Retina (tissue), 1 donor: ENCODE data around the gene SPCS3.
A peak's percentile ranks its signal among the peaks of the same experiment; 100 is the strongest.
"Not testable (repeated sequence)": the region's sequence is repeated elsewhere in the genome, so short reads cannot be mapped to it uniquely, and the experiment has no call there.

Experiments
- DNase-seq: peaks from one replicate; pipeline ENCODE4 v3.0.0-alpha.2; 2016

Gene SPCS3

DNA sequence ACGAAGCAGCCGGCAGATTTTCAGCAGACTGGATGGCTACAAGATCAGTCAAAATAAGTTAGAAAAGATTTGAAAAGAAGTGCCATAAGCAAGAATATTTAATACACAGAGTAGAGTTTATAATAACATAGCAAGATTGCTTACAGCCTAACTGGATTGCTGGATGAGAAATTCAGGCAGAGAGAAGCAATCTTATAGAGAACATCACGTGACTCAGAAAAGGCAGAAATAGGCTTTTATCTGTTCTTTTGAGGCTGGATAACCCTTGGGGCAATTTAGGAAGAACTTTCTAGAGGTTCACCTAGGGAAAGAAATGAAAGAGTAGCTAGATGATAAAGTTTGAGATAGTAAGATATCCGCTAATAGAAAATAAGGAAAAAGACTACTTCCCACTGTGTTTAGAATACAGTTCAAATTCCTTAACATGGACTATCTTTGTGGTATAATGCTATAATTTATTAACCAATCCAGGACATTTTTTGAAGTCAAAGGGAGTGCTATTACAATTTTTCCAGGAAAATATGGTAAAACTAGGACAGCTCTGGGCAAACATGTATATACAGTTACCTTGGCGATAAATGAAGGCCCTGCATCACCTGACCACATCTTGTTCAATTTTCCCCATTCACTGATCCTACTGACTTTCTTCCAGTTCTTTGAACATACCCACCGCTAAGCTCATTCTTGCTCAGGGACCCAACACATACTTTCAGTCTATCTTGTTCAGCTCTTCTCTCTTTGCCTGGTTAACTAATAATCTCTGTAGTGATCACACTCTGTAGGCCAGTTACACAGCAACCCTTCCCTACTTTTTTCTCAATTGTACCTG lies 12.7 kb upstream of the SPCS3 start:
- no peak for DNase-seq

GRCh38 chr4:176307666-176307930 lies 12.2 kb upstream of the SPCS3 start:
- no peak for DNase-seq

DNA sequence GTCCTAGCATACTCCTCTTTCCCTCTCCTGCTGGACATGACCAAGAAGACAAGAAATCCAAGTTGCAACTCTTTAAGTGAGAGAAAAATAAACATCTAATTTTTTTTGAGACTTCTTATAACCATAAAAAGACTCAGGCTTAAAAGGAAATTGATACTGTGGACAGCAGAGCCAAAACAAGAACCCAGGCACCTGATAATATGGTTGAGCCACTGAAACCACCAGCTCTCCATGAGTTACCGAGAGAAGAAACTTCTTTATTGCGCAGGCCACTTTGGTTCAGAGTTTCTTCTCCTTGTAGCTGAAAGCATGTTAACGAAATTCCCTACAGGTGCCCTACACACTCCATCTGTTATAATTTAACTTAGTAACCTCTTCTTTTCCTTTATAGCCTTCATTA lies 11.3 kb upstream of the SPCS3 start:
- DNase-seq, result no peak

DNA sequence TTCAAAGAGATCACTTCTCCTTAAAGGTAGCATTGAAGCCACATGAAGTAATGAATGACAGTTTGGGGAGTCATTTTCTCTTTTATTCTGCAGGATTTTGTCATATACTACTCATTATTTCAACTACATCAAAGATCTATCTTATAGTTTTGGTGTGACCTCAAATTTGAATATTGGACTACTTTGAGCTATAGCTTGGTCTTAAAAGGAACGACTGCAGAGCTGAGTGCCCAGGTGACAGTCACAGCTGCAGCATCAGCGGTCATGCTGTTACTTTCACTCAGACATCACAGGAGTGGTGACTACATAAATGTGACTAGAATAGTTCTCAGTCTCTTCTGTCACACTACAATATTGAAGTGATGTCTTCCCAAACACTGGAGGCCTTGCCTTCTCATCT lies 10.7 kb upstream of the SPCS3 start:
- DNase-seq, result no peak

DNA sequence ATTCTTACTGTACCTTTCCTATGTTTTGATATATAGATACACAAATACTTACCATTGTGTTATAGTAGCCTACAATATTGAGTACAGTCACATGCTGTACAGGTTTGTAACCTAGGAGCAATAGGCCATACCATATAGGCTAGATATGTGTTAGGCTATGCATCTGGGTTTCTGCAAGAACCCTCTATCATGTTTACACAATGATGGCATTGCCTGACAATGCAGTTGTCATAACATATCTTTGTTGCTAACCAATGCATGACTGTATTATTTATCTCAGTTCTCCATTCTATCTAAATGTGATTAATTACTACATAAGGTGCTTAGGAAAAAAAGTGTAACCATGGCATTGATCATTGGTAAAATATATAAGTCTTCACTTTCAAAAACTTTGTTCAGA lies 10.0 kb upstream of the SPCS3 start:
- no peak for DNase-seq

- peak; percentile 28 for DNase-seq
Measured at GRCh38 chr4:176313596-176314336, 6.0 kb upstream of the SPCS3 start.

DNA sequence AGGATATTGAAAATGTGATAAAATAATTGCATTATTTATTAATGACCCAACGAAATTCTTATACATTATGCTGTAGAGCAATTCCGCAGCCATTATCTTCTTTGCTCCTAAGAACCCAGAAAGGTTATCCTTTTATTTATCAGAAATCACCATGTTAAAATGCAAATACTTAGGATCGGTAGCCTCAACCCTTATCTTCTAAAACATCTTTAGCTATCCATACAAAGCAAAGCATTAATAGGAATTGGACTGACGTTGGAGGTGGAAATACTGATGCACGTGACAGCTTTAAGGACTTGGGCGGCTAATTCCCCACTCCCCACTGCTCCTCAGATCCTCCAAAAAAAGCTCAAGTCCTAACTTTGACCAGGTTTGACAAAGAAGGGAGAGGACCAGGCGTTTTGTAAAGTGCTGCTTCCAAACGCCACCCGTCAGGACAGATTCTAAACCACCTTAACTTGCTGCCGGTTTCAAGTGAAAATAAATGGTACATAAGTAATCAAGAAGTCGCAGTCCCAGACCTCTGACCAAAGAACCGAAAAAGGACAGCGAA lies 539 bp upstream of the SPCS3 start:
- DNase-seq, result no peak

DNA sequence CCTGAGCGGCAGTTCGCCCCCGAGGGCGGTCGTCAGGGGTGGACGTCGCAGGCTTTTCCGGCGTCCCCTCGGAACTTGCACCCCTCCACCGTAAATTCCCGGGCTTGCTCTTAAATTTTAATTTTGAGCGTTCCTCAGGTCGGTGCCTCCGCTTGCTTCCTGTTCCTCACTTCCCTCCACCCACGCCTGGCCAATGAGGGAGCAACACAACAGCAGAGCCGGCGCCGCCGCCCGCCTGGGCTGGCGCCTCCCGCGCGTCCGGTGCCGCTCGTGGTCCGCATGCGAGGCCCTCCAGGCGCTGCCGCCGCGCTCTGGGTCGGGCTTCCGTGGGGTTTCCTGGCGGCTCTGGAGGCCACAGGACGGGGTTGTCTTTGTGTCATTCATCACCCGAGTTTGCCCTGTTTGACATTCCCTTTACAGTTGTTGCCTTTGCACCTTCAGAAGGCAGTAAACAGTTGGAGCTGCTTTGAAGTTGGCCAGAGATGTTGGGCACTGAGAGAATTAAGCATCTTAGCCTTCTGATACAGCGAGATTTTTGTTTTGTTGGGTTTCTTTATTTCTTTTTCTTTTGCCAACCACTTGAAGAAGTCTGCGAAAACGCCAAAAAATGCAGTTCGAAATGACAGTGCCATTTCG lies 692 bp downstream of the SPCS3 start:
- peak; percentile 91 for DNase-seq

DNA sequence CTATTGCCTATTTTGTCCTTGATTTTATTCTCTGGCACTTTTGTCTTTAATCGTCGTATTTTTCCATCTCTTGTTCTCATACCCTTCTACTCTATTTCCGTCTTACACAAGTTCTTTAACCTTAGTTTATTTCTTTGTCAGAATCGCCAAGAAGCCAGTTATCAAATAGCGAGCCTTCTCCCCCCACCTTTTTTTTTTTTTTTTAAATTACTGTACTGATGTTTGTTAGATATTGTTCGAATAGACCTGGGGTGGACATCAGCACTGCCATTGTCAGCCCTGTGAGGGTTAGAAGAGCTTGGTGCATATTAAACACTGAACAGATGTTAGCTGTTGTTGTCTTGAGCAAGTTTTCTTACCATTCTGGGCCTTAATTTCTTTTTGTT lies 1.2 kb downstream of the SPCS3 start:
- no peak for DNase-seq

DNA sequence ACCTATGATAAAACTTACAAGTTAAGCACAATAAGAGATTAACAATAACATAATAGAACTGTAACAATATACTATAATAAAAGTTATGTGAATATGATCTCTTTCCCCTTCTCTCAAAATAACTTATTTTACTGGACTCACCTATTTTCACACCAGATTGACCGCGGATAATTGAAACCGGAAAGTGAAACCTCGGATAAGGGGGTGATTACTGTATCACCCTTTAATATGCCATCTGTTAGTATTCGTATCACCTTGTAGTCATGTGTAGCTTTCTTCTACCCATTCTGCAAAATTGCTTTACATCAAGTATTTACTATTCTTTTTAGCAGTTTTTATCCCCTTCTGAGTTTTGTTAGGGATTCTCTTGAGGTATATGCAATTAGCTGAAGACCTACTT lies 1.8 kb downstream of the SPCS3 start:
- no peak for DNase-seq

DNA sequence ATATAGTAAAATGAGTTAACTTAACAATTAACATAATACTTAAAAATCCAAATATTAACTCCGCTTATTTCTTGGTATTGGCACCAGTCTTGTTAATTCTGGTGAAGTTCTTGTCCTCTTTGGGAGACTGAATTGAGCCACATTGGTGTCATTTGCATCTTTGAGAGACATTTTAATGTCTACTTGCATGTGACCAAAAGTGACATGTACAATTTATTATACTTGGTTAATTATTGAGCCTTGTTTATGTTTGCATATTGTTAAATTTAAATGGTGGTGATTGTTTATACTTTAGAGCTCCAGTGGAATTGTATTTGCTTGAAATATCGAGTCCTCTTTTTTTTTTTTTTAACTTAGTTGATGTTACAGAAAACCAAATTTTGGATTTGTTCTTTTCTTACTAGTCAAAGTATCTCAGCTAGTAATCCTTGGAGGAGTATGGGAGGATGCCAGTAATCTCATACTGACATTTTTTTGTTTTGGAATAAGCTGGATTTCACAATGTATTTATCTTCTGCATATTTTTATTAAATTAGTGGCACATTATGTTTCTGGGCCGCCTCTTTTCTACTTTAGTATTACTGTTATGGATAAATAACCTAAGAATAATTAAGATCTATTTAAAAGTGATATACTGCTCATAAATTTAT lies 3.9 kb downstream of the SPCS3 start:
- DNase-seq, result no peak

DNA sequence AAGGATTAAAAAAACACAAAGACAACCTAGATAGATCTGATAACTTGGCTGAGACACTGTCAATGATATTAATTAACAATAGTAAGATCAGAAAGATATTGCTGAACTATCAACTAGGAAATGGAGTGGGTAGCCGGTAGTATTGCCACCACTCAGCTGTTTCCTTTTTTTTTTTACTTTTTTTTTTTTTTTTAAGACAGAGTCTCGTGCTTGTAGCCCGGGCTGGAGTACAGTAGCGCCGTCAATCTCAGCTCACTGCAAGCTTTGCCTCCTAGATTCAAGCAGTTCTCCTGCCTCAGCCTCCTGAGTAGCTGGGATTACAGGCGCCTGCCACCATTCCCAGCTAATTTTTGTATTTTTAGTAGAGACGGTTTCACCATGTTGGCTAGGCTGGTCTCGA lies 5.1 kb downstream of the SPCS3 start:
- DNase-seq, result not testable (repeated sequence)

- no peak for DNase-seq
Measured at GRCh38 chr4:176333076-176333475, 13.3 kb downstream of the SPCS3 start.

- DNase-seq, result no peak
Measured at GRCh38 chr4:176334066-176334465, 14.3 kb downstream of the SPCS3 start.

- DNase-seq, result no peak
Measured at GRCh38 chr4:176335421-176335820, 15.7 kb downstream of the SPCS3 start.

DNA sequence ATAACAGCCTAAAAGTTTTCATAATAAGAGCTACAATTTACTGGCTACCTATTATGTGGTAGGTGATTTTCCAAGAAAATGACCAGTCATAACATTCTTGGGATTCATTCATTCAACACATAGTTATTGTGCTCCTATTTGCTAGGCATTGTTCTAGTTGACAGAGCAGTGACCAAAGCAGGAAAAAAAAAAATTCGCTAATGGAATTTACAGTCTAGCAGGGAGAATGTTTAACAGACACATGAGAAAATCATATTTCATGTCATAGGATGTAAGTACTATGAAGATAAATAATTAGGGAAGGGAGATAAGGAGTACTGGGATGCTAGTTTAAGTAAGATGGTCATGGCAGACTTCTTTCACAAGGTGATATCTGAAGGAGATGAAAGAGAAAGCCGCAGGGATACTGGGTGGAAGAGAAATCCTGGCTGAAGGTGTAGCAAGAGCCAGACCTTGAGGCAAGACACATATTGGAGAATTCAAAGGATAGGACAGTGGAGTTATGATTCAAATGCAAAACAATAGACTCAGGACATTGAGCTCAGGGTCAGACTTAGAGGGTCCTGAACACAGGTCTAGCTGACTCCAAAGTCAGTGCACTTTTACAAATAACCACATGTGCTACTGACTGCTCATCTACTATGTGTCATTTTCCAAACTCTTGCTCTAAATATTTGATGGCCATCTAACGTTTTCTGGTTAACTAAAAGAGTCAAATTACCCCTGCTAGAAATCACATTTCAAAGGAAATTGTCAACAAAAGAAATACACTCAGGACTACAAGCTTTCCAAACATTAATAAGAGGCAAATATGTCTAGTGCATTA lies 20.4 kb downstream of the SPCS3 start:
- DNase-seq, result no peak

GRCh38 chr4:176340871-176341685 lies 21.3 kb downstream of the SPCS3 start:
- peak; percentile 65 for DNase-seq

DNA sequence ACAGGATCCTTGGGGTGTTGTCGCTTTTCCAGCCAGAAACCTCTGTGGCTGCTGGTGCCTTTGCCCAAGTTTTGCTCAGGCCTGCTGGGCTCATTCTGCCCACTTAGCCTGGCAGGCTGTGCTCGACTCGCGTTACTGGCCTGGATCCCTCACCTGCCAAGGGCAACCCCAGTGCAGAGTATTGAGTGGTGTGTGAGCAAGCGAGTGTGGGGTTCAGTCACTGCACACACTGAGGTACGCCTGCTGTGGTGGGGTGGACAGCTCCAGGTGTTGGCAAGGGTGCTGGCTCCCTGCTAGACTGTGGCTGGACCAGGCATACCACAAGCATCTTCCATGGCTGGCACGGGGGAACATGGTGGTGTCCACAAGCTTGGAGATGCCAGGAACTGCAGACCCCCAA lies 22.6 kb downstream of the SPCS3 start:
- no peak for DNase-seq

DNA sequence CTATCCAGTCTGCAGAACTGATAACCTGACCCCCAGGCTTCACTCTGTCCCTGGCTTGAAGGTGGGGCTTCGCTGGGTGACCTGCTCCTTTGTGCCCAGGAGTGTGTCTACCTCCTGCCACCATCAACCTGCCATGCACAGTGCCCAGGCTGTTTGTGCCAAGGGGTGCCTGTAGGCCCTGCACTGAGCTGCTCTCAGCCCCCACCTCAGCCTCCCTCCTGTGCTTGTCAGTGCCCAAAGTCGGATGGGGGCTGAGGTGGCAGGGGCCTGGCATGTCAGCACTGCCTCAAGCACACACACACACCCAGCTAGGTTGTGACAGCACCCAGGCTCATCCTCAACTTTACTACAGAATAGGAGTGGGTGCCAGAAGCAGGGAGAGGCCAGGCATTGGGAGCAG lies 23.5 kb downstream of the SPCS3 start:
- DNase-seq, result no peak

DNA sequence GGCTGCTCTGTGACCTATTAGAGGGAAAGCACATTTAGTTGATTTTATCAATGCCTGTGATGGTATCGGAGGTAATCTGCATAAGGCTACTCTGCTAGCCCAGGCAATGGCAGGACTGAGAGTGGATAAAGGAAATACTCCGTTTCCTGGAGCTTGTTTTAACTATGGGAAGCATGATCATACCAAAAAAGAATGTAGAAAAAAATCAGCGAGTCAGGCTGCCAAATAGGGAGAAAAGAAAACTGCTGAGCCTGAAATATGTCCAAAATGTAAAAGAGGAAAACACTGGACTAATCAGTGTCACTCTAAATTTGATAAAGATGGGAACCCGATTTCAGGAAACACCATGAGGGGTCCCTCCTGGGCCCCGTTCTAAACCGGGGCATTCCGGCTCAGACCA lies 25.6 kb downstream of the SPCS3 start:
- DNase-seq, result not testable (repeated sequence)

GRCh38 chr4:176346836-176347235 lies 27.1 kb downstream of the SPCS3 start:
- not testable (repeated sequence) for DNase-seq

DNA sequence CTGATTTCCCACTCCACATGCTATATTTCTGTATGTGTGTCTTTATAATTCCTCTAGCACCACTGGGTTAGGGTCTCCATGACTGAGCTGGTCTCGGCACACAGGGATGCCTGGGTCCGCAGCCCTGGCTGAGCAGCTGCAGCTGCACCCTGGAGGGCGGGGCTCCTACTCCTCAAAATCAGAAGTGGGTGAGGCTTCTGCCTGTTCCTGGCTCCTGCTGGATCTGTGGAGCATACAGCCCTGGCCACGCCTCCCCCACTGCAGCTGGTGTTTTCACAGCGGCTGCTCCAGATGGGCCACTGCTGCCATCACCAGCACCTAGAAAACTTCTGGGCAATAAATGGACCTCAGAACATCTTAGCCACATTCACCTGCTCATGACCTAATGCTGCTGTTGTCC lies 30.9 kb downstream of the SPCS3 start:
- DNase-seq, result no peak
